K562 treated with DMSO at 1 percent for 12 hours (cell line): Measurements from ENCODE around the gene PUS3. TPM values are rescaled to one million over a fixed set of nuclear protein-coding genes. Genes with fewer than 3 reads are reported as not detected.

Source experiments
- total RNA-seq: library from RNA; unstranded; fragments of 300-600 nt; gene quantifications from 2 replicates; pipeline ENCODE4 v1.2.3, GENCODE V29; 2022; ENCODE audit not compliant: insufficient read depth

The PUS3 gene, protein sequence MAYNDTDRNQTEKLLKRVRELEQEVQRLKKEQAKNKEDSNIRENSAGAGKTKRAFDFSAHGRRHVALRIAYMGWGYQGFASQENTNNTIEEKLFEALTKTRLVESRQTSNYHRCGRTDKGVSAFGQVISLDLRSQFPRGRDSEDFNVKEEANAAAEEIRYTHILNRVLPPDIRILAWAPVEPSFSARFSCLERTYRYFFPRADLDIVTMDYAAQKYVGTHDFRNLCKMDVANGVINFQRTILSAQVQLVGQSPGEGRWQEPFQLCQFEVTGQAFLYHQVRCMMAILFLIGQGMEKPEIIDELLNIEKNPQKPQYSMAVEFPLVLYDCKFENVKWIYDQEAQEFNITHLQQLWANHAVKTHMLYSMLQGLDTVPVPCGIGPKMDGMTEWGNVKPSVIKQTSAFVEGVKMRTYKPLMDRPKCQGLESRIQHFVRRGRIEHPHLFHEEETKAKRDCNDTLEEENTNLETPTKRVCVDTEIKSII
- 8.4 and 11.3 TPM in 2 replicates for total RNA-seq

DNA sequence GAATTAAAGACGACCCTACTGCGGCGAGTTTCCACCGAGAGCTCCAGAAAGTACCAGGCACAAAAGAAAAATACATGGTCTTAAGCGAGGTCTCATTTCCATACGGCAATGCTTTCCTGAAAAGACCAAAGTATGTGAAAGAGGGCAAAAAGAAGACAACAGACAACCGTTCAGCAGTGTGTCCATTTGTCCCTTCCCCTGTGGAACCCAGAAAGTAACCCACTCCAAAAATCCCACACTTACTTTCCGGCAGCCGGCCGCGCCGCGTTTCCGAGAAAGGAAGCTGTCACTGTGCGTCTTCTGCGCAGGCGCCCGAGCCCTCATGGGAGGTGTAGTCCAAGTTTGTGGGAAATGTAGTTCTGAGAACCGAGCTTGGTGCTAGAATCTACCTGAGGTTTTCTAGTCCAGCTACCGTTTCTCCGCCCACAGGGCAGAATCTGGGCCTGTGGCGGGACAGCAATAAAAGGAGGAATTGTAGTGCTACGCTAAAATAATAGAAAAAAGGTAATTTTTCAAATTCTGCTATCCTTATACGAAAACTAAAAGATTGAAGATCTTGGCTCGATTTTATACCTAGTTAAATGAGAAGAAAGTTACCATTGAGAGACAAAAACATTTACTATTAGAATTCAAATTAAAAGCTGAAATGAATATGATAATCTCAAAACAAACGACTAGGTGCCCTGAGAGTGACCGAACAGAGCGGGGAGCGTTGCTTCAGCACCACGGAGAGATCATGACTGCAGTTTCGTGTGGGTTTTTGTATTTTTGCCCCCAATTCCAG, at the start of gene PUS3:
Gene PUS3 (minus strand): TSS at position 280 of the 784 bp plus-strand sequence. CDS start 6,922 bp downstream, outside the sequence.

DNA sequence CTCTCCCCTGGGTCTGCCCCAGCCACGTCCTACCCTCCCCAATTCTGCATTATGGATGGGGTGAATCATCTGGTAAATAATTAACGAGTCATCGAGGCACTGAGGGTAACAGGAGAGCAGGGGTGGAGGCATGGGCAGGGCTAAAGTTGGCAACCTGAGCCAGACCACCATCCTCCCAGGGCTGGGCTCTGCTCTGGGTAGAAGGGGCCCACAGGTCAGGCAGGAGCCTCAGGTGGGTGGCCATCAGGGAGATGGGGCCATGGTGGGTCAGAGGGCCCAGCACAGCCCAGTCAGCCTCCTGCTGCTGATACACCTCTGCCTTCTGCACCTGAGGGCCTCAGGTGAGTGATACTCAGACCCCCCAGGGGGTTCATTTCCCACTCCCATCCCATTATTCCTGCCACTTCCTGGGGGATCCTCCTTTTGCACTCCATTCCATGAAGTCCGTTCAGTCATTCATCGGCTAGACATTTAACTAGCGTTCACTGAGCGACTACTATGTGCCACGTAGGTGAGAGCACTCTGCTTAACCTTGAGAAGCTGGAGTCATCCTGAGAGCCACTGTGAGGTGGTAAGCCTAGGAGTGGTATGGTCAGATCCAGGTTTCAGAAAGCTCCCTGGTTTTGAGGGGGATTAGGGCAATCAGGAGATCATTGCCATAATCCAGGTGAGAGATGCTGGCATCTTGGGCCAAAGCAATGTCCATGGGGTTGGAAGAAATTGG, 43.0 kb upstream of the PUS3 start, which contains the start of gene VSIG10L2:
Gene VSIG10L2 (plus strand): TSS at position 248 of the 724 bp plus-strand sequence. CDS start 12 bp downstream, at position 260.

GRCh38 chr11:125903711-125904659, 979 bp upstream of the PUS3 start, which contains the start of gene DDX25:
Gene DDX25 (plus strand): TSS chr11:125904508. CDS start chr11:125904518, 10 bp downstream.

GRCh38 chr11:125887373-125888324, 15.4 kb downstream of the PUS3 start, which contains the start of gene HYLS1:
Gene HYLS1 (plus strand): TSS chr11:125887668. CDS start chr11:125899369, 11,701 bp downstream.

Other genes with a start within 250 kb of the PUS3 start
- gene ACRV1, start 222.4 kb downstream of the PUS3 start, total RNA-seq = 0.50 TPM in 1 of 2 replicates, not detected in the other
- gene PATE1, start 156.9 kb downstream of the PUS3 start, total RNA-seq = not detected in 2 replicates
- not detected in 2 replicates for gene PATE2, start 124.4 kb downstream of the PUS3 start, total RNA-seq
- not detected in 2 replicates for gene PATE3, start 115.1 kb downstream of the PUS3 start, total RNA-seq
- not detected in 2 replicates for gene PATE4, start 69.9 kb downstream of the PUS3 start, total RNA-seq
- 5.4 and 10.0 TPM in 2 replicates for gene HYLS1, start 15.5 kb downstream of the PUS3 start, total RNA-seq
- not detected in 2 replicates for gene DDX25, start 1.3 kb upstream of the PUS3 start, total RNA-seq
- not detected in 2 replicates for gene VSIG10L2, start 42.8 kb upstream of the PUS3 start, total RNA-seq
- 1.3 TPM in 1 of 2 replicates, not detected in the other for gene CDON, start 159.7 kb upstream of the PUS3 start, total RNA-seq